ENCODE measurements around the gene ANKLE2. TPM values are rescaled to one million over a fixed set of nuclear protein-coding genes. Genes with fewer than 3 reads are reported as not detected.

Gene ANKLE2
- total and polyA plus RNA-seq, 2 of the 13 experiments (the other 11 are each of a cell fraction or from before 2014, with no cell fraction given): 35.3 to 37.1 TPM

- Histone ChIP-seq H2AFZ (ENCODE audit: low read length) (no peak overlapping the region), H3K4me1 (ENCODE audit: insufficient read depth, low read length) (no peaks in the 10 kb centered on the region), H3K36me3 (replicated peaks in 1 of 2; ENCODE audit: control insufficient read depth in 1 of 2, insufficient read depth in 2 of 2, low read length in 2 of 2) (peaks cover 37 to 67% of the 10 kb centered on the region in 2 experiments; a peak in 4 of 5 replicates), H3K9me3 (ENCODE audit: low read length) (no peaks in the 10 kb centered on the region), H3K4me2 (ENCODE audit: low read depth, low read length) (no peak overlapping the region), H3K27ac (ENCODE audit: extremely low read length, insufficient read depth, low read length) (no peak overlapping the region), H4K20me1 (ENCODE audit: insufficient read depth, low read length) (no peaks in the 10 kb centered on the region; the same call in 1 of the 2 replicates), H3K9ac (ENCODE audit: insufficient read depth, low read depth, low read length) (no peak overlapping the region), H3K4me3 (replicated peaks in 1 of 3; ENCODE audit: insufficient read depth in 1 of 3, low read depth in 2 of 3, low read length in 3 of 3) (no peak overlapping the region), H3K27me3 (ENCODE audit: control insufficient read depth in 1 of 2, insufficient read depth in 2 of 2, low read length in 2 of 2) (no peaks in the 10 kb centered on the region), H3K79me2 (ENCODE audit: insufficient read depth, low read length) (no peaks in the 10 kb centered on the region)
- FAIRE-seq (no peak), DNase-seq (ENCODE audit: low spot score) (no peak), ATAC-seq (no peak)
- WGBS (ENCODE audit: low lambda C conversion rate): 93% methylated on average over 14 of the region's 14 CpGs
- no peak for TF ChIP-seq SMARCC2 (IDR thresholded peaks at IDR 0.05)
- TF ChIP-seq RARA (CRISPR knock-in tag; IDR thresholded peaks at IDR 0.05): no peak
- TF ChIP-seq ZFP36L2 (CRISPR knock-in tag; IDR thresholded peaks at IDR 0.05): no peak
- TF ChIP-seq ZNF275 (CRISPR knock-in tag; IDR thresholded peaks at IDR 0.05; ENCODE audit: borderline replicate concordance): no peak
- no peak for TF ChIP-seq AGO2 (optimal IDR thresholded peaks at IDR 0.05; ENCODE audit: low read depth, low read length)
- TF ChIP-seq ZNF724P (CRISPR knock-in tag; IDR thresholded peaks at IDR 0.05; ENCODE audit: borderline replicate concordance): no peak
- no peak for TF ChIP-seq ZNF451 (CRISPR knock-in tag; IDR thresholded peaks at IDR 0.05)
- no peak for TF ChIP-seq KDM5A (IDR thresholded peaks at IDR 0.05; ENCODE audit: borderline replicate concordance, low read length)
- no peak for TF ChIP-seq ZFX (CRISPR knock-in tag; IDR thresholded peaks at IDR 0.05; ENCODE audit: low read depth)
- TF ChIP-seq ZNF136 (CRISPR knock-in tag; IDR thresholded peaks at IDR 0.05; ENCODE audit: low read depth): no peak
- TF ChIP-seq EHMT2 (IDR thresholded peaks at IDR 0.05; ENCODE audit: borderline replicate concordance, low read depth, low read length): no peak
- no peak for TF ChIP-seq HCFC1 (IDR thresholded peaks at IDR 0.05; ENCODE audit: low read depth, low read length)
- TF ChIP-seq ATF6 (CRISPR knock-in tag; conservative IDR thresholded peaks at IDR 0.05): no peak
- TF ChIP-seq ZNF569 (CRISPR knock-in tag; IDR thresholded peaks at IDR 0.05; ENCODE audit: borderline replicate concordance): no peak
- TSS peak; percentile 42 for BruUV-seq (replicated peaks)
- in situ Hi-C loops (cut with HindIII; ENCODE audit: extremely low pct_ligation_motif_present, low pct_unique_long_range_greater_than_20kb) (no loop called here), intact Hi-C loops (cut with micrococcal nuclease; ENCODE audit: unreplicated experiment) (no loop called here)
- ChIA-PET CTCF (ENCODE audit: low intra/inter-chr PET ratio, low total read pairs) (no interaction called here), POLR2A (no interaction called here)
These were observed 34.2 kb upstream of the ANKLE2 start for GRCh38 chr12:132795847-132796246.
